ENCODE measurements around the gene PRSS2. TPM values are rescaled to one million over a fixed set of nuclear protein-coding genes. Genes with fewer than 3 reads are reported as not detected.

The PRSS2 gene
- total RNA-seq, 1 experiment from 2014 or later, result 0.40 TPM

DNA sequence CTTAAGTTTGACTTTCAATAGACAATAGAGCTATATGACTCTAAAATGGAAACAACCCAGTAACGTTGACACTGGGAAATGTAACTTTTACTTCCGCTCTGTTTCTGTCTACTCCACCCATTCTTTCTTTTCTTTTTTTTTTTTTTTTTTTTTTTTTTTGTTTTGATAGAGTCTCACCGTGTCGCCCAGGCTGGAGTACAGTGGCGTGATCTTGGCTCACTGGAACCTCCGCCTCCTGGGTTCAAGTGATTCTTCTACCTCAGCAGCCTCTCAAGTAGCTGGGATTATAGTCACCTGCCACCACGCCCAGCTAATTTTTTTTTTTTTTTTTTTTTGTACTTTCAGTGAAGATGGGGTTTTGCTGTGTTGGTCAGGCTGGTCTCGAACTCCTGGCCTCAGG lies 13.9 kb downstream of the PRSS2 start:
- Histone ChIP-seq H3K4me2 (ENCODE audit: low read length) (no peak overlapping the region), H3F3A (ENCODE audit: low read length, unreplicated experiment) (no peaks in the 10 kb centered on the region), H2AFZ (ENCODE audit: low read length) (no peak overlapping the region), H3K9me3 (ENCODE audit: low read length) (no peaks in the 10 kb centered on the region), H3K36me3 (ENCODE audit: low read depth, low read length) (no peaks in the 10 kb centered on the region), H3K27ac (ENCODE audit: low read length) (no peak overlapping the region), H3K9me2 (replicated peaks; ENCODE audit: low read length) (no peaks in the 10 kb centered on the region), H3K4me3 (ENCODE audit: low read length) (no peak overlapping the region), H4K20me1 (ENCODE audit: low read length) (no peaks in the 10 kb centered on the region), H3K4me1 (ENCODE audit: insufficient read depth, low read length) (0 out of 2 replicates have a peak, but pooled peaks cover 4% of the 10 kb centered on the region), H3K79me2 (ENCODE audit: low read length) (no peaks in the 10 kb centered on the region), H3K27me3 (ENCODE audit: low read length) (no peaks in the 10 kb centered on the region), H3K9ac (ENCODE audit: low read length) (0 out of 2 replicates have a peak overlapping the region, but pooled peaks have one; percentile 1)
- ChIA-PET POLR2A (ENCODE audit: unreplicated experiment) (no interaction called here), CTCF (interaction anchor here (0.5 to 3.0 kb wide), 12 partner anchors 10 to 431 kb away, joined by 3 to 90 read pairs (median 6); no protein-coding TSS in a partner anchor)
- no TSS peak for BruUV-seq (replicated peaks)
- TF ChIP-seq EZH2 (IDR thresholded peaks at IDR 0.05; ENCODE audit: low read length, unreplicated experiment) (no peak), EZH2phosphoT487 (IDR thresholded peaks at IDR 0.05; ENCODE audit: borderline replicate concordance, low read length) (no peak)
- TF ChIP-seq, protein P1, sequence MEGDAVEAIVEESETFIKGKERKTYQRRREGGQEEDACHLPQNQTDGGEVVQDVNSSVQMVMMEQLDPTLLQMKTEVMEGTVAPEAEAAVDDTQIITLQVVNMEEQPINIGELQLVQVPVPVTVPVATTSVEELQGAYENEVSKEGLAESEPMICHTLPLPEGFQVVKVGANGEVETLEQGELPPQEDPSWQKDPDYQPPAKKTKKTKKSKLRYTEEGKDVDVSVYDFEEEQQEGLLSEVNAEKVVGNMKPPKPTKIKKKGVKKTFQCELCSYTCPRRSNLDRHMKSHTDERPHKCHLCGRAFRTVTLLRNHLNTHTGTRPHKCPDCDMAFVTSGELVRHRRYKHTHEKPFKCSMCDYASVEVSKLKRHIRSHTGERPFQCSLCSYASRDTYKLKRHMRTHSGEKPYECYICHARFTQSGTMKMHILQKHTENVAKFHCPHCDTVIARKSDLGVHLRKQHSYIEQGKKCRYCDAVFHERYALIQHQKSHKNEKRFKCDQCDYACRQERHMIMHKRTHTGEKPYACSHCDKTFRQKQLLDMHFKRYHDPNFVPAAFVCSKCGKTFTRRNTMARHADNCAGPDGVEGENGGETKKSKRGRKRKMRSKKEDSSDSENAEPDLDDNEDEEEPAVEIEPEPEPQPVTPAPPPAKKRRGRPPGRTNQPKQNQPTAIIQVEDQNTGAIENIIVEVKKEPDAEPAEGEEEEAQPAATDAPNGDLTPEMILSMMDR (conservative IDR thresholded peaks at IDR 0.05; ENCODE audit: low read depth, low read length), result no peak
- ATAC-seq, result no peak
- no peak for DNase-seq
- intact Hi-C loops (cut with micrococcal nuclease), result no loop called here

- Histone ChIP-seq H3K27me3 (ENCODE audit: low read length) (no peaks in the 10 kb centered on the region), H3K9me2 (replicated peaks; ENCODE audit: low read length) (no peaks in the 10 kb centered on the region), H3K4me2 (ENCODE audit: low read length) (no peak overlapping the region), H4K20me1 (ENCODE audit: low read length) (no peaks in the 10 kb centered on the region), H3K27ac (ENCODE audit: low read length) (no peak overlapping the region), H3K4me1 (ENCODE audit: insufficient read depth, low read length) (peaks cover 12% of the 10 kb centered on the region), H3K79me2 (ENCODE audit: low read length) (no peaks in the 10 kb centered on the region), H3K9ac (ENCODE audit: low read length) (no peak overlapping the region), H2AFZ (ENCODE audit: low read length) (no peak overlapping the region), H3K4me3 (ENCODE audit: low read length) (no peak overlapping the region), H3K36me3 (ENCODE audit: low read depth, low read length) (no peaks in the 10 kb centered on the region), H3K9me3 (ENCODE audit: low read length) (no peaks in the 10 kb centered on the region), H3F3A (ENCODE audit: low read length, unreplicated experiment) (no peaks in the 10 kb centered on the region)
- ChIA-PET POLR2A (ENCODE audit: unreplicated experiment) (interaction anchor here (0.9 kb wide), 1 partner anchor 26 kb away, joined by 12 read pairs; no protein-coding TSS in a partner anchor), CTCF (interaction anchor here (0.5 to 0.6 kb wide), 2 partner anchors 109 to 154 kb away, joined by 3 to 4 read pairs; no protein-coding TSS in a partner anchor)
- intact Hi-C loops (cut with micrococcal nuclease), result no loop called here
- no TSS peak for BruUV-seq (replicated peaks)
- no peak for TF ChIP-seq EZH2phosphoT487 (IDR thresholded peaks at IDR 0.05; ENCODE audit: borderline replicate concordance, low read length)
- TF ChIP-seq, protein P1 (conservative IDR thresholded peaks at IDR 0.05; ENCODE audit: low read depth, low read length), result no peak
- TF ChIP-seq EZH2 (IDR thresholded peaks at IDR 0.05; ENCODE audit: low read length, unreplicated experiment), result no peak
- DNase-seq (no peak), ATAC-seq (no peak)
These were observed 15.1 kb downstream of the PRSS2 start for GRCh38 chr7:142785841-142786250.

- Histone ChIP-seq H3K9me3 (ENCODE audit: low read length) (no peaks in the 10 kb centered on the region), H3K4me3 (ENCODE audit: low read length) (no peak overlapping the region), H2AFZ (ENCODE audit: low read length) (no peak overlapping the region), H3K27me3 (ENCODE audit: low read length) (no peaks in the 10 kb centered on the region), H3K9me2 (replicated peaks; ENCODE audit: low read length) (no peaks in the 10 kb centered on the region), H3K4me2 (ENCODE audit: low read length) (no peak overlapping the region), H3K36me3 (ENCODE audit: low read depth, low read length) (no peaks in the 10 kb centered on the region), H3F3A (ENCODE audit: low read length, unreplicated experiment) (no peaks in the 10 kb centered on the region), H3K27ac (ENCODE audit: low read length) (no peak overlapping the region), H4K20me1 (ENCODE audit: low read length) (no peaks in the 10 kb centered on the region), H3K9ac (ENCODE audit: low read length) (no peak overlapping the region), H3K79me2 (ENCODE audit: low read length) (no peaks in the 10 kb centered on the region), H3K4me1 (ENCODE audit: insufficient read depth, low read length) (peaks cover 13% of the 10 kb centered on the region)
- intact Hi-C loops (cut with micrococcal nuclease), result no loop called here
- CTCF ChIA-PET, result interaction anchor here (0.5 kb wide), 1 partner anchor 411 kb away, joined by 17 read pairs; no protein-coding TSS in a partner anchor
- POLR2A ChIA-PET (ENCODE audit: unreplicated experiment), result interaction anchor here (0.6 kb wide), 1 partner anchor 52 kb away, joined by 5 read pairs; no protein-coding TSS in a partner anchor
- ATAC-seq (no peak), DNase-seq (no peak)
- BruUV-seq (replicated peaks), result no TSS peak
- TF ChIP-seq EZH2 (IDR thresholded peaks at IDR 0.05; ENCODE audit: low read length, unreplicated experiment) (no peak), EZH2phosphoT487 (IDR thresholded peaks at IDR 0.05; ENCODE audit: borderline replicate concordance, low read length) (no peak)
- TF ChIP-seq, protein P1 (conservative IDR thresholded peaks at IDR 0.05; ENCODE audit: low read depth, low read length), result no peak
These were observed 16.4 kb downstream of the PRSS2 start for GRCh38 chr7:142787034-142787768.
